NCI-H510A treated with DMSO at 0.1 percent for 48 hours (cell line): ENCODE results near the gene HOXB5.

ENCODE experiments used
- DNase-seq: peaks from one replicate; lab custom pipeline; 2025; lab: John Stamatoyannopoulos, UW

HOXB5 gene

DNA sequence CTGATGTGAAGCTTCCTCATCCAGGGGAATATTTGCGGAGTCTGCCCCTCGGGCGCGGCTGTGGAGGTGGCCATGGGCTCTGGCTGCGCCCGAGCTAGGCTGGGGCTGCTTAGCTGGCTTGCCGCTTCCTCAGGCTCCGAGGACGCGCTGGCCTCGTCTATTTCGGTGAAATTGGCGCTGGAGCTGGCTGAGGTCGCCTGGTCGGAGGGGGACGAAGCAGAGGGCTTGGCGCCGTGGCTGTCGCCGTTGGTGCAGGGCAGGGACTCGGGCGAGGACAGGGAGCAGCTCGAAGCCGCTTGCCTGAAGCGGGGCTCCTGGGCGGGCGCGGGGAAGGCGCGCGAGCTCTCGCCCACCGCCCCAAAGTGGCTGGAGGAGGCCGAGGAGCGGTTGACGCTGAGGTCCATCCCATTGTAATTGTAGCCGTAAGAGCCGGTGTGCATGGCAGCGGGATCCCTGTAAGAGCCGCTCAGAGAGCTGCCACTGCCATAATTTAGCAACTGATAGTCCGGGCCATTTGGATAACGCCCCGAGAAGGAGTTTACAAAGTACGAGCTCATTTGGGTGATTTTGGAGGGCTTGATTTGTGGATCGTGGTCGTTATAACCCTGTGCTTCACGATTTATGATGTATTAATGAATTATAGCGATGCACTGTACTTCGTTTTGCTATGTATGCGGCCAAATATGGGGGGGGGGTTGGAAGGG, at the start of gene HOXB5:
HOXB5 (minus strand) TSS at position 654 of the 704 bp plus-strand sequence; CDS start at position 557, 97 bp downstream.
- DNase-seq = no peak

GRCh38 chr17:48642843-48643696, 49.5 kb upstream of the HOXB5 start:
- no peak for DNase-seq

DNA sequence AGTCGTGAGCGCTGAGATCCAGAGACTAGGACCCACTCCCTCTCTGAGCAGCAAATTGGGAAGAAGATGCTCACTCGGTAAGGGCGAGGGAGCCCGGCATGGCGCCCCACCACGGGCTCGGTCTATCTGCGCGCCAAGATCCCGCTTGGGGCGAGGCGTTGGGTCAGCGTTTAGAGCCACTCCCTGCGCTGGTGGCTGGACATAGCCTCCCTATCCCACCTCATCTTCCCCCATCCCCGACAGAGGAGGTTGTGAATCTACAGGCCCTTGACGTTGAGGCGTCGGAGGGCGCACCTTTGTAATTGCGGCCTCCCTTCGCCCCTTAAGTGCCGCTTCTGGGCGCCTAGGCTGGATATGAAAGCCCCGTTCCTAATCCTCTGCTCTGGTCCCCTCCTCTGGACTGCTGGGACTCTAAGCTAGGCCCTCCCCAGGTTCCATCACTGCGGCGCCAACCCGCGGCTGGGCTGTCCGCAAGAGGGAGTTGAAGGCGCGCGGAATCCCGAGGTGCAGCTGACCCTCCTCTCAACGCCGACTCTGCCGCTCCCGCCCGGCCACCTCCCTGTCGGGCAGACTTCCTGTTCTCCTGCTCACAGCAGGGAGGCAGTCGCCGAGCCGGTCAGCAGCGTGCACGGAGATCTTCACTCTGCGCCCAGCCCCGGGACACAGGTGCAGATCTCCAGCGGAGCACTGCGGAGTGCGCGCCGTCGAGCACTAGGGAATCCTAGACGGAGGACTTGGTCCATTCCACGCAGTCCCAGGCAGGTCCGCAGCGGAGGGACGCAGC, 48.7 kb upstream of the HOXB5 start:
- peak; percentile 51 for DNase-seq

- DNase-seq = no peak
These were observed 48.0 kb upstream of the HOXB5 start for GRCh38 chr17:48641541-48642058.

- DNase-seq = no peak
These were observed 47.2 kb upstream of the HOXB5 start for GRCh38 chr17:48640858-48641180.

- DNase-seq = no peak
These were observed 46.6 kb upstream of the HOXB5 start for GRCh38 chr17:48639982-48640857.

- no peak for DNase-seq
These were observed 45.6 kb upstream of the HOXB5 start for GRCh38 chr17:48639136-48639535.

- no peak for DNase-seq
These were observed 44.0 kb upstream of the HOXB5 start for GRCh38 chr17:48637323-48638260.

DNA sequence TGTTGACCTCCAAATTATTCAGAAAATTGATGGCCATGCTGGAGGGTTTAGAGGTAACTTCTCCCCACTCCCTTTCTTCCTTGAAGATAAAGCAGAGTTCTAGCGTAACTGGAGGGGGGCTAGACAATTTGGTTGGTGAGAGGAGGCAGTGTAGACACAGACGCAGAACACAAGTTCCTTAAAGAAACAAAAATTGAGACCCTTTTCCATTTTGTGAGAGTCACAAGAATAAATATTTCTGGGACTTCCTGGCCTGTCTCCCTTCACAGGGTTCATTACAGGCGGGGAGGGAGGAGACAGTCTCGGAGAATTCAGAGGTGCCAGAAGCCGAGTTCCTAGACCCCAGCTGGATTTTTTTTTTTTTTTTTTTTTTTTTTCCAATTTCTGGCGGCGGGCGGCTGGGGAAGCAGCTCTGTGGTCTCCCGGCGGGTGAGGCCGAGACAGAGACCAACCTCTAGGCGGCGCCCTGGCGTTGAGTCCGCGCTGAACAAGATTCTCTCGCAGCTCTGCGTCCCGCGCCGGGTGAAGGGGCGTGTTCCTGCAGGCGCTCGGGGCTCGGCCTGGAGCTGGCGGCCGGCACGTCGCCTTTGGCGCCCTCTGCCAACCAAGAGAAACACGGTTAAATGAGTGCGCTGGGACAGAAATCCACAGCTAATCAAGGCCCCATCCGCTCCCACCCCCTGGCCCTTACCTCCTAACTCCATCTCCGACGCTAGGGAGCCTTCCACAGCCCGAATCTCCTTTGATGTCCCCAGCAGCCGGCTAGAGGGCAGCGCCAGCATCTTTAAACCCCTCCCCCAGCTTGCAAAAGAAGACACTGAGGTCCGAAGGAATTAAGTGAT, 42.8 kb upstream of the HOXB5 start:
- DNase-seq = peak; percentile 42

DNA sequence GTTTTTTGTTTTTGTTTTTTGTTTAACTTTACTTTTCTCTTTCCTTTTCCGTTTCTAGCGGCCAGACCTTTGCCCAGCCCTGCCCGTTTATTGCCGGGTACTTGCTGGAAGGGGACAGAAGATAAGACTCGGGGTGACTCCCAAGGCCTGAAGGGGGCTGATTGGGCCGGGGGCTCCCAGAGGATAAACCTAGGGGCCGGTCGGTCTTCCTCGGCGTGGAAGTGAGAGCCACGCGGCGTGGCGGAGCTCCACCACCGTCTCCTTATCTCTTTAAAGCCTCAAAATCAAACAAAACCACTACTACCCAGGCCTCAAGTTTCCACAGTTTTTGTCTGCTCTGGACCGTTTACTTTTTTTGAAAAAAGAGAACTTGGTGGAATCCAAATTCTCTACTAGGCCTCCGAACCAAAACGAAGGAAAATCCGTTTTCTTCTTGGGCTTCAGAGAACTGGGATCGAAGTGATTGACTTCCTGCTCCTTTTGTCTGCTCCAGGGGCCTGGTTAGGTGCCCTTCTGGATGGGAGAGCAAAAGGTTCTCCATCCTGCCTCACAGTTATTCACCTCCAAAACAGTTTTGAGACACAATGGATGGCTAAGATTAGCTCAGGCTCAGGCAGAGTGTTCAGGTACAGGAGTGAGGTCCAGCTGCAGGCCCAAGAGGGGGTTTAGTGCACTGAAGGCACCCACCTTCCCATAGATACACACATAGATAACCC, 41.1 kb upstream of the HOXB5 start:
- no peak for DNase-seq

- no peak for DNase-seq
These were observed 39.7 kb upstream of the HOXB5 start for GRCh38 chr17:48633266-48633677.

GRCh38 chr17:48632579-48633265, 39.1 kb upstream of the HOXB5 start:
- no peak for DNase-seq

- DNase-seq = no peak
These were observed 38.4 kb upstream of the HOXB5 start for GRCh38 chr17:48631693-48632578.

DNA sequence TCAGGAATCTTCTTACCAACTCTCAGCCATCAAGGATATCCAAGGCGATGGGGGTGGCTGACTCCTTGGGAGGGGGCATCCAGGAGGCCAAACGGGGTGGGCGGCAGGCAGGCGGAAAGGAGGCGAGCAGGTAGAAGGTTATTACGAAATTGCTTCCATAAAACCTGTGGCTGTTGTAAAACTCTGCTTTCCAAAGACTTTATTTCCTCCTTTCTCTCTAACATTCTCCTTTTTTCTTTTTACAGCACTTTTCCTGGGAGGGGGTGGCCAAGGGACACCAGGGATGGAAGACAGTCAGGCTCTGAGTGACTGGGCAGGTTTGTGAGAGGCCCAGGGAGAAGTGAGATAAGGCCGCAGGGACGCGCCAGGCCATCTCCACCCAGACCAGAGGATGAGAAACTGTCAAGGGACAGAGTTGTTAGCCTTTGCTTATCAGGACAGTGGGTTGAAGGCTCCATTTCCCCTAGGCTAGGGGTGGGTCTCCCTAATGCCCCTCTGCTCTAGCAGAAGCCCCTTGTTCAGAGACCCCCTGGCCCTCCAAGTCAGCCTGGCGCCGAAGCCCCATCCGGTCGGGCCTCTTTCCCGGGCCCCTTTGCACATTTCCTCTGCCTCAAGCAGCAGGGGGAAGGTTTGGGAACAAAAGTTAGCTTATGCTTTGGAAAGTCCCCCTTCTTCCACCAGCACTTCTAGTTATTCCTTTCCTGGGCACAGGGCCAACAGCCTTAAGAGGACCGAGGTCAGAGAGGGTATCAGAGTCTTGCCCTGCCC, 37.5 kb upstream of the HOXB5 start:
- DNase-seq = no peak

DNA sequence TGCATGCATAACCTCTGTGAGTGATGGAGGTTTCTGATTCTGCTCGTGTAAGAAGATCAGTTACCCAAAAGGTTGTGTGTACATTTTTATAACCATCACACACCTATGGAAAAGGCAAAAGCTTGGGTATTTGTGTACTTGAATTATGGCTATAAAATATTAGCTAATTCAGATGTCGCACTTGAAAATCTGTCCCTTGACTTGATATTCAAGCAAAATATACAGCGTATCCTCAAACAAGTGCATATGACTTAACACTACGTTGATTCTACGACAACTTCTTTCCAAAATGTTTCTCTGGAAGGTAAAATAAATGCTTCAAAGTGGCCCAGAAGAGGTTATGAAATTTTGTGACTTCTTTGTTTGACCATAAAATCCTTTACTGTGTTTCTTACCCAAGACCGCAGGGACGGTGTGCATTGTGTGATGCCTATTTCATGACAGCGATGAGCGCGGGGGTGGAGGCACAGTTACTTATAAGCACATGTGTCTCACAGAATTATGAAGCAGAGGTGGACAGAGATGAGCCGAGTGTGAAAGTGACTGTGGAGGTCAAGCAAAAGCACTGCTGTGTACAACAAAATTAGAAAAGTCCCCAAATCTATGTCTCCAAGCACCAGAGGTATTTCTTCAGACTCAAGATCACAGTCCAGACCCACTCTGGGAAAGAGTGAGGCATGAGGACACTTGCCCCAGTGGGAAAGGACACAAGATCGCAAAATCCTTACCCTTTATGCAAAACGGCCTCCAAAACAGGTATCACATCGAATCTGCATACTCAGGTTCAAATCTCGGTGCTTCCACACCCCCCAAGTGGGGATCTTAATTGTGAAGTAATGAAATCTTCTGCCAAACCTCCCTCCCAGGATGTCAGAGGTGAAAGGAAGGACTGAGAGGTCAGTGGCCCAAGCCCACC, 36.7 kb upstream of the HOXB5 start:
- DNase-seq = no peak
